Neural crest cell (in vitro differentiated cells): Measurements from ENCODE around the gene SMIM14. TPM values are rescaled to one million over a fixed set of nuclear protein-coding genes. Genes with fewer than 3 reads are reported as not detected.

Experiments used
- DNase-seq: peaks from one replicate; pipeline ENCODE4 v3.0.0; 2021; ENCODE audit warnings: low read depth, mixed read lengths, low spot score
- H3K27ac Mint-ChIP-seq: one replicate; pipeline ENCODE4 v1.8.0; 2021; ENCODE audit warnings: mild to moderate bottlenecking, mixed read lengths; ENCODE audit not compliant: unreplicated experiment
- H3K27me3 Mint-ChIP-seq: 2 replicates; pipeline ENCODE4 v1.8.0; 2021; ENCODE audit warnings: low read depth, mild to moderate bottlenecking, mixed read lengths
- H3K36me3 Mint-ChIP-seq: 2 replicates; pipeline ENCODE4 v1.8.0; 2021; ENCODE audit warnings: low read depth, mild to moderate bottlenecking, mixed read lengths
- H3K4me1 Mint-ChIP-seq: 2 replicates; pipeline ENCODE4 v1.8.0; 2021; ENCODE audit warnings: mixed read lengths
- H3K4me3 Mint-ChIP-seq: one replicate; pipeline ENCODE4 v1.8.0; 2021; ENCODE audit warnings: mild to moderate bottlenecking, mixed read lengths
- H3K9me3 Mint-ChIP-seq: 2 replicates; pipeline ENCODE4 v1.8.0; 2021; ENCODE audit warnings: mixed read lengths
- CTCF ChIP-seq: fragments of 200-600 bp; sonication (generic); conservative IDR thresholded peaks from 2 replicates; pipeline ENCODE4 v1.5.0; 2021; ENCODE audit warnings: antibody characterized with exemption, mild to moderate bottlenecking
- total RNA-seq: library from RNA; stranded (reverse); gene quantifications from 2 replicates; pipeline ENCODE4 v1.2.1, GENCODE V29; 2021

The SMIM14 gene
- total RNA-seq, 1 donor from 2014 or later: 7.9 TPM

DNA sequence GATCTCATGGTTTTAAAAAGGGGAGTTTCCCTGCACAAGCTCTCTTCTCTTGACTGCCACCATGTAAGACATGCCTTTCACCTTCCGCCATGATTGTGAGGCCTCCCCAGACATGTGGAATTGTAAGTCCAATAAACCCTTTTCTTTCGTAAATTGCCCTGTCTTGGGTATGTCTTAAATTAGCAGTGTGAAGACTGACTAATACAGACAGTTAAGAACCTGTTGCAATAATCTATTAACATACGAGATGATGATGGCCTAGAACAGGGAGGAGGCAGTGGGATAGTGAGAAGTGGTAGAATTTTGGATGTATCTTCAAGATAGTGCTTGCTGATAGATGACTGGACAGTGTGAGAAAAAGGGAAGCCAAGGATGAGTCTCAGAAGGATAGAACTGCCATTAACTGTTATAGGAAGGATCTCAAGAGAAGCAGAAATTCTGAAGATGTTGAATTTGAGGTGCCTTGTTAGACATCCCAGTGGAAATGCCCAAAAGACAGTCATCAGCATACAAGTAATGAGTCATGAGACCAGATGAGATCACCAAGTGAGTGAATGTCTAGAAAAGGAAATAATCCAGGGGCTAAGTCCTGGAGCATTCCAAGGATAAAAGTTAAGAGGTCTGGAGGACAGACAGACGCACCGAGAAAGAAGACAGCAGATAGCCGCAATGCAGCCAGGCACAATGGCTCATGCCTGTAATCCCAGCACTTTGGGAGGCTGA, 72.6 kb downstream of the SMIM14 start:
- H3K27me3 Mint-ChIP-seq: no peaks in the 10 kb centered on the region
- TF ChIP-seq CTCF: no peak
- H3K4me3 Mint-ChIP-seq: no peak overlapping the region
- peaks cover 8% of the 10 kb centered on the region for H3K9me3 Mint-ChIP-seq
- H3K27ac Mint-ChIP-seq: no peak overlapping the region
- DNase-seq: no peak
- H3K36me3 Mint-ChIP-seq: peaks cover 10% of the 10 kb centered on the region
- H3K4me1 Mint-ChIP-seq: no peaks in the 10 kb centered on the region

GRCh38 chr4:39563346-39563847, 75.3 kb downstream of the SMIM14 start:
- no peak overlapping the region for H3K27ac Mint-ChIP-seq
- no peak overlapping the region for H3K4me3 Mint-ChIP-seq
- H3K4me1 Mint-ChIP-seq: peaks cover 19% of the 10 kb centered on the region
- H3K36me3 Mint-ChIP-seq: peaks cover 10% of the 10 kb centered on the region
- no peak for DNase-seq
- H3K9me3 Mint-ChIP-seq: peaks cover 8% of the 10 kb centered on the region
- no peak for TF ChIP-seq CTCF
- no peaks in the 10 kb centered on the region for H3K27me3 Mint-ChIP-seq

GRCh38 chr4:39562792-39563191, 75.9 kb downstream of the SMIM14 start:
- no peak for TF ChIP-seq CTCF
- Mint-ChIP-seq H3K4me3 (no peak overlapping the region), H3K36me3 (peaks cover 10% of the 10 kb centered on the region), H3K27ac (no peak overlapping the region), H3K27me3 (no peaks in the 10 kb centered on the region), H3K4me1 (peaks cover 24% of the 10 kb centered on the region), H3K9me3 (peaks cover 8% of the 10 kb centered on the region)
- DNase-seq: no peak

- no peak for TF ChIP-seq CTCF
- Mint-ChIP-seq H3K27me3 (no peaks in the 10 kb centered on the region), H3K36me3 (peaks cover 2% of the 10 kb centered on the region), H3K4me1 (peaks cover 24% of the 10 kb centered on the region), H3K9me3 (peaks cover 1% of the 10 kb centered on the region), H3K27ac (no peak overlapping the region), H3K4me3 (no peak overlapping the region)
- no peak for DNase-seq
Measured at GRCh38 chr4:39559626-39560025, 79.0 kb downstream of the SMIM14 start.

DNA sequence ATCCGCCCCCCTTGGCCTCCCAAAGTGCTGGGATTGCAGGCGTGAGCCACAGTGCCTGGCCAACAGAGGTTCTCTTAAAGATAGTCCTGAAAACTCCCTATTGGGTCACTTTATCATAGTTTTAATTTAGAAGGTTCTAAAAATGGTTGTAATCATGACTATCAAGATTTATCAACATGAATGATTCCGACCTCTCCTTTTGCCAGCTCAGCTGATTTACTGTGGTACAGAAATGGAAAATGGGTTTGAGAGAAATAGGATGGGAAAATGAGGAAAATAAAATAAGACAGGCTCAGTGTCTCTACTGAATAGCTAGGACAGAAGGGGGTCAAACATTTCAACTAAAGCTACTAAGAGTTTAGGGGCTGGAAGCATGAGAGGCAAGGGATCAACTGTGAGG, 83.2 kb downstream of the SMIM14 start:
- H3K27ac Mint-ChIP-seq: no peak overlapping the region

More for the DNA sequence above, 83.2 kb downstream of the SMIM14 start:
- no peak for TF ChIP-seq CTCF
- no peaks in the 10 kb centered on the region for H3K36me3 Mint-ChIP-seq
- H3K9me3 Mint-ChIP-seq: no peaks in the 10 kb centered on the region
- H3K27me3 Mint-ChIP-seq: no peaks in the 10 kb centered on the region
- DNase-seq: no peak
- H3K4me1 Mint-ChIP-seq: peaks cover 19% of the 10 kb centered on the region
- no peak overlapping the region for H3K4me3 Mint-ChIP-seq
